ENCODE results near the gene LAMC2.

DNA sequence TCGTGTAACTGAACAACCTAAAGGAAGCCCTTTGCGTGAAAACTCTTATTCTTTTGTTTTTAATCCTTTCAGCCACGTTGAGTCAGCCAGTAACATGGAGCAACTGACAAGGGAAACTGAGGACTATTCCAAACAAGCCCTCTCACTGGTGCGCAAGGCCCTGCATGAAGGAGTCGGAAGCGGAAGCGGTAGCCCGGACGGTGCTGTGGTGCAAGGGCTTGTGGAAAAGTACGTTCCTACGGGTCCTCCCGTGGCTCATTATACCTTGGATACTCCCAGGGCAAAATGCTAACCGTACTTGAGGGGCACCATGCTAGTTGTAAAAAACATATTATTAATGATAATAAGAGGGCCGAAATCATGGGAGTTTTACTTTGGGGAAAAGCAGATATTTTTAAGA lies 49.4 kb downstream of the LAMC2 start:
- TF ChIP-seq EP300 (IDR thresholded peaks at IDR 0.05) (no peak), POLR2AphosphoS5 (IDR thresholded peaks at IDR 0.05) (no peak)
- TF ChIP-seq, protein P1, sequence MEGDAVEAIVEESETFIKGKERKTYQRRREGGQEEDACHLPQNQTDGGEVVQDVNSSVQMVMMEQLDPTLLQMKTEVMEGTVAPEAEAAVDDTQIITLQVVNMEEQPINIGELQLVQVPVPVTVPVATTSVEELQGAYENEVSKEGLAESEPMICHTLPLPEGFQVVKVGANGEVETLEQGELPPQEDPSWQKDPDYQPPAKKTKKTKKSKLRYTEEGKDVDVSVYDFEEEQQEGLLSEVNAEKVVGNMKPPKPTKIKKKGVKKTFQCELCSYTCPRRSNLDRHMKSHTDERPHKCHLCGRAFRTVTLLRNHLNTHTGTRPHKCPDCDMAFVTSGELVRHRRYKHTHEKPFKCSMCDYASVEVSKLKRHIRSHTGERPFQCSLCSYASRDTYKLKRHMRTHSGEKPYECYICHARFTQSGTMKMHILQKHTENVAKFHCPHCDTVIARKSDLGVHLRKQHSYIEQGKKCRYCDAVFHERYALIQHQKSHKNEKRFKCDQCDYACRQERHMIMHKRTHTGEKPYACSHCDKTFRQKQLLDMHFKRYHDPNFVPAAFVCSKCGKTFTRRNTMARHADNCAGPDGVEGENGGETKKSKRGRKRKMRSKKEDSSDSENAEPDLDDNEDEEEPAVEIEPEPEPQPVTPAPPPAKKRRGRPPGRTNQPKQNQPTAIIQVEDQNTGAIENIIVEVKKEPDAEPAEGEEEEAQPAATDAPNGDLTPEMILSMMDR (IDR thresholded peaks at IDR 0.05): no peak

Data from esophagus muscularis mucosa (tissue), 4 donors.